HTERT RPE-1 (cell line): ENCODE results near the gene SP4.

Source experiments
- in situ Hi-C: fragments of 300-500 bp; cut with MboI; formaldehyde crosslinking; loops from 4 replicates; pipeline ENCODE4 v1.14.3; 2020; ENCODE audit warnings: low sequenced_read_pairs

The SP4 gene

DNA sequence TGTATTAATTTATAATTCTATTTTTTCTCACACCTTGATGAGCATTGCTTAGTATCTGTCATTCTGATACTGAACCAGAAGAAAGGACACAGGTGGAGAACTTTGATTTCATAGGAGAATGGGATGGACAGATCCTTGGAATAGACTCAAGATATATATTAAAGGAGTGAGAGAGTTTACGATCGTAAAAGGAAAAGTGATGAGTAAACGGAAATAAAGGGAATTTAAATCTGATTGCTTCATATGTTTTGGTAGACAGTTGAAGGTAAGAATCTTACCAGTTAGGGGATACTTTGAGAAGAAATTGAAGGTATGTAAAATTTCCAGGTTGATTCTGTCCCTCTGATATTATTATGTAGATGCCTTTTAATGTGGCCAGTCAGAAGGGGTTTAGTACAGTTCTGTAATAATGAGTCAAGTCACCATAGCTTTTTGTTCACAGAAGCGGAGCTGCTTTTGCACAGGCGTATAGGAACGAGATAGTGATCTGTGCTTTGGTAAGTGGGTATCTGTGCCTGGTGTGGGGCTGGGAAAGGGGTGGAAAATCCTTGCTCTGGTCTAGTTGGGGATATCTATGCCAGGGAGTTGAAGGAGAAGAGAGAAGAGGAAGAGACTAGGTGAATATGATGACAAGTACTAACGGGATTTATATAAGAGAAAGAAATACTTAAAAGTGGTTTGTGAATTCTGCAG, 15.4 kb downstream of the SP4 start:
- in situ Hi-C loops = no loop called here

GRCh38 chr7:21448974-21449373, 21.1 kb downstream of the SP4 start:
- in situ Hi-C loops = no loop called here

DNA sequence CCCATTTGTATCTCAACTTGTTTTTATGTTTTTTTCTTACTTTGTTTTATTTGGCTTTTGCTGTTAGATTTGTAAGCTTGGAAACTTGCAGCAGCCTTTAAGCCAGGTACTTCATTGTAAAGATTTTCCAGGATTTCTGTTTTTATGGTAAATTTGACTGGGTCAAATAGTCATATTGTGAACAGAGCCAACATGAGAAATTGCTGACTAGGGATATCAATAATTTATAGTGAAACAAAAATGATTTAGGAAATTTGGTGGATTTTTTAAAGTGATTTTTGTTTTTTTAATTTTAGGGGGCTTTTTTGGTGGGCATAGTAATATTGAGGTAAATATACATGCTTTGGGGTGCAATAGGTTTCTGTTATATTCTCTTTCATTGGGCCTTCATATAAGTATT, 22.2 kb downstream of the SP4 start:
- in situ Hi-C loops = no loop called here

GRCh38 chr7:21450941-21451340, 23.1 kb downstream of the SP4 start:
- in situ Hi-C loops = no loop called here

DNA sequence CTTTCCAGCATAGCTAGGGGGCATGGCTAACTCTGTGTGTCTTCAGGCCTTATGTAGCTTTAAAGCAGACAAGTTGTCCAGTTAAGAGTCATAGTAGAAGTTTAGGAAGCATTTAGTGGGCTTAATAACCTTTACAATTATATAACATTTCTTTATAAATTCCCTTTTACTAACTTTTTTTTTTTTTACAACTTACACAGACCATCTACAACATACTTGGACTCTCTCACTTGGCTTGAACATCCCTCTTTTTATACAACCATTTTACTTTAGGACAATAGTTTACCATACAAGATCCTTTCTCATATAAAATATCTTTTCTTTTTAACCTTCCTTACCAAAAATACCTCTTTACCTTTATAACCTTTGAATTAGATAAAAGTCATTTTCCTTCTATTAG, 26.3 kb downstream of the SP4 start:
- in situ Hi-C loops = no loop called here

- in situ Hi-C loops = no loop called here
Observed at GRCh38 chr7:21454906-21455305, 27.0 kb downstream of the SP4 start.

DNA sequence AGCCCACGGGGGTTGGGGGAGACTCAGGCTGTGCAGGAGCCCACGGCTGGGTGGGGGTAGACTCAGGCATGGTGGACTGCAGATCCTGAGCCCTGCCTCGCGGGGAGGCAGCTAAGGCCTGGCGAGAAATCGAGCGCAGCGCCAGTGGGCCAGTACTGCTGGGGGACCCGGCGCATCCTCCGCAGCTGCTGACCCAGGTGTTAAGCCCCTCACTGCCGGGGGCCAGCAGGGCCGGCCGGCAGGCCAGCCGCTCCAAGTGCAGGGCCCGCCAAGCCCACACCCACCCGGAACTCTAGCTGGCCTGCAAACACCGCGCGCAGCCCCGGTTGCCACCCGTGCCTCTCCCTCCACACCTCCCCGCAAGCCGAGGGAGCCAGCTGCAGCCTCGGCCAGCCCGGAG, 33.4 kb downstream of the SP4 start:
- in situ Hi-C loops = no loop called here

DNA sequence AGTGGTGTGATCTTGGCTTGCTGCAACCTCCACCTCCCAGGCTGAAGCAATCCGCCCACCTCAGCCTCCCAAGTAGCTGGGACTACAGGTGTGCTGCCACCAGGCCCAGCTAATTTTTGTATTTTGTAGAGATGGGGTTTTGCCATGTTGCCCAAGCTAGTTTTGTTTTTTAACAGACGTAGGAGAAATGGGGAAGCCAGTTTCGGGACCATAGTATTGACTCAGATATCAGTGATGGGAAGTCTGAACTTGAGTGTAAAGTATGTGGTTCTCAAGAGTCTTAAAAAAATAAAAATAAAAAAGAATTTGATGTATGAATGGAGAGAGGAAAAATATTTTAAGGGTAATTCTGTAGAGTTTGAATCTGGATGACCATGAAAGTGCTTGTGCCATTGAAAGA, 34.2 kb downstream of the SP4 start:
- in situ Hi-C loops = no loop called here

DNA sequence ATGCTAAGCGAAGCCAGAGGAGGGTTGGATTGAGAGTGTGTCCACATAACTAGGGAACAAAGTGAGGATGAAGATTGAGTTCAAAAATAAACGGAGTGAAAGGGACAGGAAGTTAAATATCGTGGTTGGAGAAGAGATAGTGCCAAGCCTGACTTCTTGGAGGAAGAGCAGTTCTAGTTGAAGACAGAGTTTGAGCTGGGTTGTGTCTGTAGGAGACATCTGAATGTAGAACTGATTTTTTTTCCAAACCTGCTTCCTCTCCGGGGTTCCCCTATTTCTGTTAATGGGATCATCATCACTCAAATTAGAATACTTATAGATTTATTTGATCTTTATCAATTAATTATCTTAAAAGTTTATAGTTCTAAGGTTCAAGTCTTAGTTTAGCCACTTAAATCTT, 35.6 kb downstream of the SP4 start:
- in situ Hi-C loops = no loop called here

- in situ Hi-C loops = no loop called here
Observed at GRCh38 chr7:21468969-21469368, 41.1 kb downstream of the SP4 start.

DNA sequence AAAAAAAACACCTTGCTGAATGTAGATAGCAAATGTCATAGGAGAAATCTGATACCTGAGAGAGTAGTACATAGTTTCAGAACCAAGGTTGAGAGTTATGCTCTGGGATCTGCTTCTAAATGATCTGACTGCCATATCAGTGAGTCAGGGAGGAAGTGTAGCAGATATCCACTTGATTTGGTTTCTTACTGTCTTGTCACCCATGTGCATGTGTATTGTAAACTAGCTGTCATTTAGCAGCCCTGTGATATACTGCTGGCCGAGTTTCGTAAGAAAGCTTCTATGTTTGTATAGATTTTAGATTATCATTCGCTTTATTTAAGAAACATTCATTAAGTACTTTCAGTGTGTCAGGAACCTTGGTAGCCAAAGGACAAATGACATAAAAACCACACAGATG, 42.0 kb downstream of the SP4 start:
- in situ Hi-C loops = no loop called here

GRCh38 chr7:21472029-21472428, 44.1 kb downstream of the SP4 start:
- in situ Hi-C loops = no loop called here

DNA sequence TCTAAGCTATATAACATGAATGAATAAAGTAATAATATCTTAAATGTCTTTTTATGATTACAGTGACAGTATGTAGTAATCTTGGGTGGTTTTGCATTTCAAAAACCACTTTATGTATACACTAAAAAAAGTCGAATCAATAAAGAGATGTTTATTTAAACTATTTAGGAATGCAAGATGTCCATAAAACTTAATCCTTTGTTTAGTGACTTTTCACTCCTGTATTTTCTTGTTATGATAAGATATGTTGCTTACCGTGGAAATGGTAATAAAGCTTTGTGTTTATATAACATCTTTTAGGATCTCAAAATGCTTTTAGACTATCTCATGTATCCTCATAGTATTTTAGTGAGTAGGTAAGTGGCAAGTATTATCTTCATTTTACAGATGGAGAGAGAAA, 48.5 kb downstream of the SP4 start:
- in situ Hi-C loops = no loop called here

DNA sequence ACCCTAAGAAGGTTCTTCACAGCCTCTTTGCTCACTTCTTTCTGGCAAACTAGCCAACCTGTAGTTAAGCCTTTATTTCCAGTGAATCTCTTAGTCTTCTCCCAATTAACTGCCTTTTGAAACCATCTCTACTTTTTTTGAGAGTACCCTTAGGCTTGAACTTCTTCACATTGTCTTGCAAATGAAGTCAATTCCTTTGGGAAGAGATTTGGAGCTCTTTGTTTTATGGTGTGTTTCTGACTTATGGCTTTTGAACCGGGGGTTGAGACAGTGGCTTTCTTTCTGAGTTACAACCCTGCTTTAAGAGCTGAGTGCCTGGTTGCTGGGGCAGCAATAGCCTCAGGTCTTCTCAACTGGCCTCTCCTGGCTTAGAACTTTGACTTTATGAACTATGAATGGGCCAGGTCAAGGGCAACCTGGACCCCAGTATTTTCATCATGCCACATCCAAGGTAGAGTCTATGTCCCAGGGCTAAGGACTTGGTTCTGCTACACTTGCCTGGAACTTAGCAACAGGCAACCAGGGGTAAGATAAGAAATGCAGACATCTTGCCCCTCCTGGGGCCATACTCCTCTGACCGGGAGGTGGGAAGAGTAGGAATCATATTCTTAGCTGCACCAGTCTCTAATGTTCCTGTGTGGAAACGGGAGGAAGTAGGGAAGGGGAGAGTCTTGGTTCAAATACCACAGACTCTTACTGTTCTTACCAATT, 53.0 kb downstream of the SP4 start:
- in situ Hi-C loops = no loop called here

GRCh38 chr7:21486511-21486910, 58.6 kb downstream of the SP4 start:
- in situ Hi-C loops = no loop called here

GRCh38 chr7:21495731-21496130, 67.8 kb downstream of the SP4 start:
- in situ Hi-C loops = no loop called here

DNA sequence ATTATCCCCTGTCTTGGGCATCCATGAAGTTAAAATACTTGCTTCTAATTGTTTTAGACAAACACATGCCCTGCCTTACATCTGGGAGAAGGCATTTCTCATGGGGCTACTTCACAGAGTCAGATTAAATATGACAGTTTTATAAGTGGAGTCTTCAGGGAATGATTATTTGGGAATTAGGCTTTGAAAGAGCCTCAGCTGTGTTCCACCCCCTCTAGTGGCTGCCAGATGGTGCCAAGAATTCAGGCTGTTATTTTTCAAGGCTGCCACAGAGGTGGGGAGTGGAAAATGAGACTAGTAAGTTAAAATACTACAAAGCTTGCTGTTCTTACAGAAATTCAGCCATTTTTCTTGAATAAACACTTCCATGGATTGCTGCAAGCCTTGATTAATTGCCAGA, 69.2 kb downstream of the SP4 start:
- in situ Hi-C loops = no loop called here

- in situ Hi-C loops = no loop called here
Observed at GRCh38 chr7:21500117-21500832, 72.4 kb downstream of the SP4 start.

- in situ Hi-C loops = no loop called here
Observed at GRCh38 chr7:21504021-21504420, 76.1 kb downstream of the SP4 start.

DNA sequence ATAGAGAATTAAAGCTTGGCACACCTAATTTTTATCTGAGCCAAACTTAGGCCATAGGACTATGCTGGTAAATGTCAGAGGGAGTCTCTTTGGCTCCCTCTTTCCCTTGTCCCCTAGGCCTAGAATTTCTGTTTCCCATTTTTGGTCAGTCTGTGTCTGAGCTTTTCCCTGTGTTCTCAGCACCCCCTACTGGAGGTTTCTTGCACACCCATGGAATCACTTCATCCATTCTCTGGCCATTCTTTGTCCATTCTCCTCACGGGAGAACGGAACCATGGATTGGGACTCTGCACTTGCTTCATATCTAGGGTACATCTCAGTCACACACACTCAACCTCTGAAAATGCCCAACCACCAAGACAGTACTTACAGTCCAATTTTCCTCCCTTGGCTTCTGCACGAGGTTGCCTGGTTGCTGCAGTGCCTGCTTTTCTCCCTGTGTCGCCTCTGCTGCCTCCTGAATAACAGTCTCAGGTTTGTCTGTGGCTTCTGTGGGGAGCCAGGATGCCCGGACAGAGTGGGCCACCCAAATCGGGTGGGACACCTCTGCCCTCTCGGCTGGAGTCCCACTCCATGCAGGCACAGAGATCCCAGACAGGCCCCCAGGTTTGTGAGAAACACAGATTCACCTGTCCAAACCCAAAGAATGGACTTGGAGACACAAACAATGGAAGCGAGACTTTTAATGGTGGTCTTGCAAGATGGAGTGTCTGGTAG, 79.9 kb downstream of the SP4 start:
- in situ Hi-C loops = no loop called here

DNA sequence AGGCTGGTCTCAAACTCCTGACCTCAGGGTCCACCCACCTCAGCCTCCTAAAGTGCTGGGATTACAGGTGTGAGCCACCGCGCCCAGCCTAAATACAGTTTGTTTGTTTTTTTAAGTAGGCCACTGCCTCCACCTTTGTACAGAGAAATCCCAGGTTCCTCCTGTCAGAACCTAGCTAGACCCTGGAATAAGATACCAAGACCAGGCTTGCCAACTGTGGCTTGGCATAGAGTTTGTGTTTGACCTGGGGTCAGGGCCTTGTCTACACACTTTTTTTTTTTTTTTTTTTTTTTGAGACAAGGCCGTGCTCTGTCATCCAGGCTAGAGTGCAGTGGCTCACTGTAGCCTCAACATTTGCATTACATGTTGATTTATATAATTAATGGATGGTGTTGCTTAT, 80.7 kb downstream of the SP4 start:
- in situ Hi-C loops = no loop called here

DNA sequence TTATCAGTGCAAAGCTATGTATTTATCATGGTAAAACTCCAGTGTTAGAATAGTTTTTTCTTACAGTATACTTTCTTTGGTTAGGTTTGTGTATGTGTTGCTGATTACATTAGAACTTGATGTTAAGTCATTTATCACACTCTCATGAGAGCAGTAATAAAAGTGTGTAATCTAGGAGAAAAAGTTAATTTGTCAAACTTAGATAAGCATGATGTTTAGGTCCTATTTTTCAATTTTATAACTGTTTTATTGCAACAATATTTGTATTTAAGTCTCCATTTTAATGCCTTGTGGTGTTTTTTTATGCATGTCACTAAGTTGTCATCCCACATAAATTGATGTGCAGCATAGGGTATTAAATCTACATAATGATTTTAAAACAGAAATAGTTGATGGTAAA, 86.2 kb downstream of the SP4 start:
- in situ Hi-C loops = no loop called here
